HepG2 (cell line): ENCODE results near the gene CYP4F22. TPM values are rescaled to one million over a fixed set of nuclear protein-coding genes. Genes with fewer than 3 reads are reported as not detected.
A peak's percentile ranks its signal among the peaks of the same experiment; 100 is the strongest.

Experiments
- ATAC-seq: fragments of 200-7000 bp; cut with Tn5 transposase; 3 replicates; pipeline ENCODE4 v1.9.1; 2020; ENCODE audit warnings: mild to moderate bottlenecking, moderate library complexity
- BruUV-seq: library from RNA; stranded (reverse); fragments of 400-500 nt; replicated peaks from 2 replicates; lab custom pipeline; 2021; lab: Mats Ljungman, UMichigan
- CTCF ChIA-PET: fragments of 300-600 bp; formaldehyde crosslinking; extraction: SDS; loops from one replicate; lab custom pipeline; 2021; ENCODE audit warnings: low total read pairs, inconsistent platforms, low intra/inter-chr PET ratio; lab: Yijun Ruan, JAX
- POLR2A ChIA-PET: fragments of 350-600 bp; sonication (Branson Sonifier 250); formaldehyde crosslinking; loops from one replicate; lab custom pipeline; 2020; ENCODE audit warnings: antibody characterized with exemption, inconsistent platforms; lab: Yijun Ruan, JAX
- DNase-seq: peaks from one replicate; pipeline ENCODE4 v3.0.0-alpha.2; 2015; ENCODE audit warnings: low spot score
- FAIRE-seq: peaks from 3 replicates; lab custom pipeline; 2011; peaks lifted over from hg19 to GRCh38; lab: Jason Lieb, UNC
- H2AFZ ChIP-seq: one replicate; pipeline ENCODE4 v1.6.1; 2011; ENCODE audit warnings: low read length, inconsistent platforms
- H3K27ac ChIP-seq: fragments of 300-600 bp; 3 replicates; pipeline ENCODE4 v1.8.0; 2011; ENCODE audit warnings: mixed run types, mild to moderate bottlenecking, mixed read lengths, low read length, inconsistent platforms; ENCODE audit not compliant: insufficient read depth; ENCODE audit errors: extremely low read length
- H3K27me3 ChIP-seq, 2 experiments: fragments of 200-600 bp in 1 of 2; 2 replicates in 1 of 2; 3 replicates in 1 of 2; pipeline versions ENCODE4 v1.6.0 to v1.8.0; 2011; ENCODE audit warnings: low read length in 2 of 2, mild to moderate bottlenecking in 2 of 2, moderate library complexity in 2 of 2, inconsistent platforms in 1 of 2; ENCODE audit not compliant: insufficient read depth in 2 of 2, control insufficient read depth in 1 of 2
- H3K36me3 ChIP-seq, 2 experiments: fragments of 200-600 bp in 1 of 2; replicated peaks in 1 of 2; 2 replicates in 1 of 2; 3 replicates in 1 of 2; pipeline versions ENCODE4 v1.5.1 to v1.8.0; 2011; ENCODE audit warnings: low read length in 2 of 2, inconsistent platforms in 1 of 2; ENCODE audit not compliant: insufficient read depth in 2 of 2, control insufficient read depth in 1 of 2
- H3K4me1 ChIP-seq: 2 replicates; pipeline ENCODE4 v1.5.1; 2012; ENCODE audit warnings: low read length, inconsistent platforms; ENCODE audit not compliant: insufficient read depth
- H3K4me2 ChIP-seq: 2 replicates; pipeline ENCODE4 v1.6.0; 2011; ENCODE audit warnings: low read depth, low read length, inconsistent platforms
- H3K4me3 ChIP-seq, 3 experiments: fragments of 200-600 bp in 1 of 3; sonication (generic), shearing (Covaris generic) in 1 of 3; replicated peaks in 1 of 3; 2 replicates each; pipeline ENCODE4 v1.5.1; 2011 to 2016; ENCODE audit warnings: low read length in 3 of 3, inconsistent platforms in 2 of 3, low read depth in 2 of 3, mild to moderate bottlenecking in 2 of 3, control low read depth in 1 of 3, mixed read lengths in 1 of 3; ENCODE audit not compliant: insufficient read depth in 1 of 3
- H3K79me2 ChIP-seq: one replicate; pipeline ENCODE4 v1.6.1; 2011; ENCODE audit warnings: low read length, inconsistent platforms; ENCODE audit not compliant: insufficient read depth
- H3K9ac ChIP-seq: 2 replicates; pipeline ENCODE4 v1.6.0; 2011; ENCODE audit warnings: mild to moderate bottlenecking, low read depth, low read length, inconsistent platforms; ENCODE audit not compliant: insufficient read depth
- H3K9me3 ChIP-seq: 2 replicates; pipeline ENCODE4 v1.5.1; 2012; ENCODE audit warnings: mild to moderate bottlenecking, low read length
- H4K20me1 ChIP-seq: 2 replicates; pipeline ENCODE4 v1.6.0; 2011; ENCODE audit warnings: inconsistent platforms, mild to moderate bottlenecking, low read length, moderate library complexity; ENCODE audit not compliant: insufficient read depth
- ARNTL ChIP-seq: sonication (generic); formaldehyde crosslinking; IDR thresholded peaks from 2 replicates; pipeline ENCODE4 v1.4.0; 2020; ENCODE audit warnings: mild to moderate bottlenecking, missing genetic modification reagents
- CREM ChIP-seq, 2 experiments: sonication (generic) in 1 of 2; formaldehyde crosslinking in 1 of 2; IDR thresholded peaks; 2 replicates each; pipeline versions ENCODE4 v1.4.0 to v1.6.1; 2016 to 2020; ENCODE audit warnings: antibody characterized with exemption in 1 of 2, mild to moderate bottlenecking in 1 of 2, missing genetic modification reagents in 1 of 2
- HNF4A ChIP-seq: sonication (generic); formaldehyde crosslinking; IDR thresholded peaks from 2 replicates; pipeline ENCODE4 v1.4.0; 2020; ENCODE audit warnings: missing genetic modification reagents
- KLF13 ChIP-seq: sonication (generic); formaldehyde crosslinking; IDR thresholded peaks from 2 replicates; pipeline ENCODE4 v1.4.0; 2020; ENCODE audit warnings: mild to moderate bottlenecking, missing genetic modification reagents
- NR3C1 ChIP-seq: sonication (generic); formaldehyde crosslinking; IDR thresholded peaks from 2 replicates; pipeline ENCODE4 v1.4.0; 2020; ENCODE audit warnings: missing genetic modification reagents
- PHB2 ChIP-seq: fragments of 450-650 bp; IDR thresholded peaks from 2 replicates; pipeline ENCODE4 v1.6.1; 2018; ENCODE audit not compliant: partially characterized antibody
- PHF20 ChIP-seq: sonication (generic); formaldehyde crosslinking; IDR thresholded peaks from 2 replicates; pipeline ENCODE4 v1.5.0; 2020; ENCODE audit warnings: mild to moderate bottlenecking, missing genetic modification reagents
- SMAD9 ChIP-seq: sonication (generic); formaldehyde crosslinking; IDR thresholded peaks from 2 replicates; pipeline ENCODE4 v1.5.1; 2020; ENCODE audit warnings: mild to moderate bottlenecking, missing genetic modification reagents
- TBP ChIP-seq: sonication (generic); formaldehyde crosslinking; IDR thresholded peaks from 2 replicates; pipeline ENCODE4 v1.5.0; 2020; ENCODE audit warnings: missing genetic modification reagents
- ZBTB21 ChIP-seq: sonication (generic); formaldehyde crosslinking; IDR thresholded peaks from 2 replicates; pipeline ENCODE4 v1.4.0; 2020; ENCODE audit warnings: missing genetic modification reagents
- ZMYM4 ChIP-seq: sonication (generic); formaldehyde crosslinking; IDR thresholded peaks from 2 replicates; pipeline ENCODE4 v1.8.1; 2023; ENCODE audit warnings: mild to moderate bottlenecking, missing genetic modification reagents
- ZNF616 ChIP-seq: sonication (generic); formaldehyde crosslinking; IDR thresholded peaks from 2 replicates; pipeline ENCODE4 v1.5.0; 2020; ENCODE audit warnings: low read depth, mild to moderate bottlenecking, missing genetic modification reagents
- ZNF629 ChIP-seq: sonication (generic); formaldehyde crosslinking; conservative IDR thresholded peaks from 2 replicates; pipeline ENCODE4 v1.5.0; 2020; ENCODE audit warnings: missing genetic modification reagents
- WGBS: methylation state at CpG from one replicate; pipeline ENCODE4 v1.1.6; 2017; ENCODE audit warnings: low lambda C conversion rate; 5-methylcytosine and 5-hydroxymethylcytosine counted together
- in situ Hi-C: cut with HindIII; loops from 2 replicates; pipeline ENCODE4 v1.10.0; 2017; ENCODE audit warnings: low pct_unique_long_range_greater_than_20kb; ENCODE audit not compliant: extremely low pct_ligation_motif_present
- intact Hi-C: fragments of 100-400 bp; cut with micrococcal nuclease; formaldehyde crosslinking; loops from one replicate; pipeline ENCODE4 v1.10.0; 2022; ENCODE audit not compliant: unreplicated experiment
- polyA plus RNA-seq, 8 experiments: library from polyadenylated mRNA; depleted of rRNA in 3 of 8; stranded (reverse) in 7 of 8; unstranded in 1 of 8; fragments of >200 nt; fragmentation: Illumina TruSeq in 4 of 8; extraction: Trizol in 4 of 8; gene quantifications; 2 replicates each; pipeline versions ENCODE4 v1.2.1 to v1.2.3, GENCODE V29; 2011 to 2016; ENCODE audit warnings: low read depth in 4 of 8, missing spikeins in 1 of 8, mixed read lengths in 1 of 8; ENCODE audit not compliant: insufficient read depth in 1 of 8
- total RNA-seq, 5 experiments: library from RNA; depleted of rRNA; stranded (reverse); fragments of >200 nt; fragmentation: Illumina TruSeq; extraction: Trizol; gene quantifications; 2 replicates each; pipeline ENCODE4 v1.2.3, GENCODE V29; 2016; ENCODE audit warnings: low read depth in 1 of 5
- TF ChIP-seq, protein P1 (sequence below): sonication (generic); formaldehyde crosslinking; IDR thresholded peaks from 2 replicates; pipeline ENCODE4 v1.5.1; 2020; ENCODE audit warnings: missing genetic modification reagents, mild to moderate bottlenecking, borderline replicate concordance
- TF ChIP-seq, protein P2 (sequence below): IDR thresholded peaks from 2 replicates; pipeline ENCODE4 v1.6.1; 2018; ENCODE audit warnings: missing genetic modification reagents

The CYP4F22 gene
- total and polyA plus RNA-seq, 2 of the 13 experiments (the other 11 are each of a cell fraction or from before 2014, with no cell fraction given), result 0.05 TPM; not detected in 1

DNA sequence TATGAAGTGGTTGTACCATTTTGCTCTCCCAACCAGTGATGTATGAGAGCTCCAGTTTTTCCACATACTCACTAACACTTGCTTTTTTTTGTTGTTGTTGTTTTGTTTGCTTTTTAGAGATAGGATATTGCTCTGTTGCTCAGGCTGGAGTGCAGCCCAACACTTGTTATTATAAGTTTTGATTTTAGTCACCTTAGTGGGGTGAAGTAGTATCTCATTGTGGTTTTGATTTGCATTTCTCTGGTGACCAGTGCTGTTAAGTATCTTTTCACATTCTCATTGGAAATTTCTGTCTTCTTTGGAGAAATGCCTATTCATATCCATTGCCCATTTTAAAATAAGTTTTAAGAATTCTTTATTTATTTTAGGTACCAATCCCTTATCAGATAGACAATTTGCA, 31.3 kb downstream of the CYP4F22 start:
- POLR2A ChIA-PET, result no interaction called here
- FAIRE-seq, result no peak
- BruUV-seq, result no TSS peak

DNA sequence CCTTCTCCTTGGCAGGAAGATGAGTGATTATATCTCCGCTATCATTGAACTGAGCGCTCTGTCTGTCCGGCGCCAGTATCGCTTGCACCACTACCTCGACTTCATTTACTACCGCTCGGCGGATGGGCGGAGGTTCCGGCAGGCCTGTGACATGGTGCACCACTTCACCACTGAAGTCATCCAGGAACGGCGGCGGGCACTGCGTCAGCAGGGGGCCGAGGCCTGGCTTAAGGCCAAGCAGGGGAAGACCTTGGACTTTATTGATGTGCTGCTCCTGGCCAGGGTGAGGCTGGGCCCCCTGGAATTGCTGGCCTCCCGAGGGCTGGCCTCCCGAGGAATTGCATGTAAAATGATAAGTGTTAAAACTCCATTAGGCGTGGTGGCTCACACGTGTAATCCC, 32.1 kb downstream of the CYP4F22 start:
- Histone ChIP-seq H3K79me2 (no peaks in the 10 kb centered on the region), H3K4me2 (peak overlapping the region; percentile 18; the same call in 1 of the 2 replicates), H3K4me1 (peaks cover 12% of the 10 kb centered on the region), H3K27ac (no peak overlapping the region), H2AFZ (no peak overlapping the region), H3K9ac (no peak overlapping the region), H3K4me3 (no peak overlapping the region; a peak in 1 of 6 replicates), H3K36me3 (no peaks in the 10 kb centered on the region), H3K9me3 (no peaks in the 10 kb centered on the region), H4K20me1 (no peaks in the 10 kb centered on the region), H3K27me3 (0 out of 5 replicates have a peak, but pooled peaks cover 0 to 4% of the 10 kb centered on the region in 2 experiments)
- intact Hi-C loops (loop anchor here (2.0 kb wide), 1 partner anchor 14 kb away; no protein-coding TSS in a partner anchor), in situ Hi-C loops (no loop called here)
- CTCF ChIA-PET, result interaction anchor here (0.8 kb wide), 1 partner anchor 16 kb away, joined by 5 read pairs; no protein-coding TSS in a partner anchor
- FAIRE-seq (no peak), ATAC-seq (peak; percentile 91), DNase-seq (peak; percentile 44)
- POLR2A ChIA-PET, result no interaction called here
- no TSS peak for BruUV-seq
- WGBS, result 53% methylated on average over 5 of the region's 20 CpGs
- TF ChIP-seq PHB2 (no peak), ZNF629 (no peak), CREM (IDR thresholded peaks at IDR 0.05) (peak; percentile 42; the same call in 1 of the 2 replicates), CREM (CRISPR knock-in tag; IDR thresholded peaks at IDR 0.05) (no peak), TBP (no peak), ZMYM4 (CRISPR knock-in tag) (0 out of 2 replicates have a peak, but pooled peaks have one; percentile 31), ZNF616 (CRISPR knock-in tag) (no peak), NR3C1 (CRISPR knock-in tag) (no peak), PHF20 (CRISPR knock-in tag) (no peak), ZBTB21 (peak; percentile 92), KLF13 (CRISPR knock-in tag) (no peak), HNF4A (peak; percentile 83)
- TF ChIP-seq, protein P1, sequence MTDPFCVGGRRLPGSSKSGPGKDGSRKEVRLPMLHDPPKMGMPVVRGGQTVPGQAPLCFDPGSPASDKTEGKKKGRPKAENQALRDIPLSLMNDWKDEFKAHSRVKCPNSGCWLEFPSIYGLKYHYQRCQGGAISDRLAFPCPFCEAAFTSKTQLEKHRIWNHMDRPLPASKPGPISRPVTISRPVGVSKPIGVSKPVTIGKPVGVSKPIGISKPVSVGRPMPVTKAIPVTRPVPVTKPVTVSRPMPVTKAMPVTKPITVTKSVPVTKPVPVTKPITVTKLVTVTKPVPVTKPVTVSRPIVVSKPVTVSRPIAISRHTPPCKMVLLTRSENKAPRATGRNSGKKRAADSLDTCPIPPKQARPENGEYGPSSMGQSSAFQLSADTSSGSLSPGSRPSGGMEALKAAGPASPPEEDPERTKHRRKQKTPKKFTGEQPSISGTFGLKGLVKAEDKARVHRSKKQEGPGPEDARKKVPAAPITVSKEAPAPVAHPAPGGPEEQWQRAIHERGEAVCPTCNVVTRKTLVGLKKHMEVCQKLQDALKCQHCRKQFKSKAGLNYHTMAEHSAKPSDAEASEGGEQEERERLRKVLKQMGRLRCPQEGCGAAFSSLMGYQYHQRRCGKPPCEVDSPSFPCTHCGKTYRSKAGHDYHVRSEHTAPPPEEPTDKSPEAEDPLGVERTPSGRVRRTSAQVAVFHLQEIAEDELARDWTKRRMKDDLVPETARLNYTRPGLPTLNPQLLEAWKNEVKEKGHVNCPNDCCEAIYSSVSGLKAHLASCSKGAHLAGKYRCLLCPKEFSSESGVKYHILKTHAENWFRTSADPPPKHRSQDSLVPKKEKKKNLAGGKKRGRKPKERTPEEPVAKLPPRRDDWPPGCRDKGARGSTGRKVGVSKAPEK (CRISPR knock-in tag), result no peak

More for the DNA sequence above, 31.3 kb downstream of the CYP4F22 start:
- H3K4me3 ChIP-seq, result no peak overlapping the region
- no peaks in the 10 kb centered on the region for H4K20me1 ChIP-seq
- H3K4me2 ChIP-seq, result no peak overlapping the region
- H3K27me3 ChIP-seq, result 0 out of 5 replicates have a peak, but pooled peaks cover 0 to 4% of the 10 kb centered on the region in 2 experiments
- no peaks in the 10 kb centered on the region for H3K9me3 ChIP-seq
- no peaks in the 10 kb centered on the region for H3K79me2 ChIP-seq
- ATAC-seq (no peak), DNase-seq (no peak)
- CTCF ChIA-PET, result no interaction called here
- in situ Hi-C loops (no loop called here), intact Hi-C loops (loop anchor here (2.0 kb wide), 1 partner anchor 15 kb away; no protein-coding TSS in a partner anchor)
- peaks cover 12% of the 10 kb centered on the region for H3K4me1 ChIP-seq
- TF ChIP-seq SMAD9 (no peak), ARNTL (CRISPR knock-in tag) (no peak)
- TF ChIP-seq, protein P2, sequence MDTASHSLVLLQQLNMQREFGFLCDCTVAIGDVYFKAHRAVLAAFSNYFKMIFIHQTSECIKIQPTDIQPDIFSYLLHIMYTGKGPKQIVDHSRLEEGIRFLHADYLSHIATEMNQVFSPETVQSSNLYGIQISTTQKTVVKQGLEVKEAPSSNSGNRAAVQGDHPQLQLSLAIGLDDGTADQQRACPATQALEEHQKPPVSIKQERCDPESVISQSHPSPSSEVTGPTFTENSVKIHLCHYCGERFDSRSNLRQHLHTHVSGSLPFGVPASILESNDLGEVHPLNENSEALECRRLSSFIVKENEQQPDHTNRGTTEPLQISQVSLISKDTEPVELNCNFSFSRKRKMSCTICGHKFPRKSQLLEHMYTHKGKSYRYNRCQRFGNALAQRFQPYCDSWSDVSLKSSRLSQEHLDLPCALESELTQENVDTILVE (CRISPR knock-in tag), result no peak
- no peak overlapping the region for H3K27ac ChIP-seq
- H3K9ac ChIP-seq, result no peak overlapping the region
- no peaks in the 10 kb centered on the region for H3K36me3 ChIP-seq
- H2AFZ ChIP-seq, result no peak overlapping the region
